ENCODE data around the gene PRR30.
"Not testable (repeated sequence)": the region's sequence is repeated elsewhere in the genome, so short reads cannot be mapped to it uniquely, and the experiment has no call there.

PRR30 gene

GRCh38 chr2:27127883-27128667 is 11.1 kb downstream of the PRR30 start:
- FAIRE-seq: no peak

- no peak for FAIRE-seq
Observed at GRCh38 chr2:27126252-27126710, 12.9 kb downstream of the PRR30 start.

- FAIRE-seq: no peak
Observed at GRCh38 chr2:27125104-27125503, 14.1 kb downstream of the PRR30 start.

- FAIRE-seq: no peak
Observed at GRCh38 chr2:27123302-27124150, 15.7 kb downstream of the PRR30 start, which contains the start of gene ABHD1. Gene ABHD1, plus strand, starts transcription at chr2:27123815. Its CDS starts 134 bp downstream, at chr2:27123949.

- FAIRE-seq: no peak
Observed at GRCh38 chr2:27122791-27123190, 16.4 kb downstream of the PRR30 start.

- no peak for FAIRE-seq
Observed at GRCh38 chr2:27121906-27122305, 17.3 kb downstream of the PRR30 start.

- not testable (repeated sequence) for FAIRE-seq
Observed at GRCh38 chr2:27119330-27119670, 19.9 kb downstream of the PRR30 start.

- no peak for FAIRE-seq
Observed at GRCh38 chr2:27118525-27119329, 20.5 kb downstream of the PRR30 start, which contains the start of gene CGREF1. Gene CGREF1, minus strand, starts transcription at chr2:27119128. Its CDS starts 14,762 bp downstream, at chr2:27104366.

- no peak for FAIRE-seq
Observed at GRCh38 chr2:27117995-27118524, 21.1 kb downstream of the PRR30 start.

GRCh38 chr2:27115519-27115918 is 23.7 kb downstream of the PRR30 start:
- FAIRE-seq: no peak

GRCh38 chr2:27111392-27112078 is 27.7 kb downstream of the PRR30 start:
- FAIRE-seq: not testable (repeated sequence)

GRCh38 chr2:27110603-27111352 is 28.4 kb downstream of the PRR30 start:
- not testable (repeated sequence) for FAIRE-seq

GRCh38 chr2:27109083-27109482 is 30.1 kb downstream of the PRR30 start:
- no peak for FAIRE-seq

- no peak for FAIRE-seq
Observed at GRCh38 chr2:27108221-27108620, 31.0 kb downstream of the PRR30 start.

- FAIRE-seq: no peak
Observed at GRCh38 chr2:27105981-27106380, 33.2 kb downstream of the PRR30 start.

GRCh38 chr2:27102329-27102728 is 36.9 kb downstream of the PRR30 start:
- no peak for FAIRE-seq

- no peak for FAIRE-seq
Observed at GRCh38 chr2:27100036-27100435, 39.2 kb downstream of the PRR30 start.

- no peak for FAIRE-seq
Observed at GRCh38 chr2:27099334-27099955, 39.8 kb downstream of the PRR30 start.

GRCh38 chr2:27097341-27097740 is 41.9 kb downstream of the PRR30 start:
- no peak for FAIRE-seq

- no peak for FAIRE-seq
Observed at GRCh38 chr2:27096748-27097297, 42.4 kb downstream of the PRR30 start.
